ENCODE measurements around the gene STAT5B.

GRCh38 chr17:42187833-42188232, 88.4 kb downstream of the STAT5B start:
- TF ChIP-seq, protein P1, sequence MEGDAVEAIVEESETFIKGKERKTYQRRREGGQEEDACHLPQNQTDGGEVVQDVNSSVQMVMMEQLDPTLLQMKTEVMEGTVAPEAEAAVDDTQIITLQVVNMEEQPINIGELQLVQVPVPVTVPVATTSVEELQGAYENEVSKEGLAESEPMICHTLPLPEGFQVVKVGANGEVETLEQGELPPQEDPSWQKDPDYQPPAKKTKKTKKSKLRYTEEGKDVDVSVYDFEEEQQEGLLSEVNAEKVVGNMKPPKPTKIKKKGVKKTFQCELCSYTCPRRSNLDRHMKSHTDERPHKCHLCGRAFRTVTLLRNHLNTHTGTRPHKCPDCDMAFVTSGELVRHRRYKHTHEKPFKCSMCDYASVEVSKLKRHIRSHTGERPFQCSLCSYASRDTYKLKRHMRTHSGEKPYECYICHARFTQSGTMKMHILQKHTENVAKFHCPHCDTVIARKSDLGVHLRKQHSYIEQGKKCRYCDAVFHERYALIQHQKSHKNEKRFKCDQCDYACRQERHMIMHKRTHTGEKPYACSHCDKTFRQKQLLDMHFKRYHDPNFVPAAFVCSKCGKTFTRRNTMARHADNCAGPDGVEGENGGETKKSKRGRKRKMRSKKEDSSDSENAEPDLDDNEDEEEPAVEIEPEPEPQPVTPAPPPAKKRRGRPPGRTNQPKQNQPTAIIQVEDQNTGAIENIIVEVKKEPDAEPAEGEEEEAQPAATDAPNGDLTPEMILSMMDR (IDR thresholded peaks at IDR 0.05) = no peak
- TF ChIP-seq POLR2A (IDR thresholded peaks at IDR 0.05) = no peak
